NB4 (cell line): ENCODE results near the gene UBXN1.

ENCODE experiments used
- MYC ChIP-seq: IDR thresholded peaks from 2 replicates; pipeline ENCODE4 v1.6.1; 2011; ENCODE audit warnings: low read depth, low read length
- POLR2A ChIP-seq: IDR thresholded peaks from 2 replicates; pipeline ENCODE4 v1.6.1; 2011; ENCODE audit warnings: mild to moderate bottlenecking; ENCODE audit not compliant: insufficient read length; ENCODE audit errors: extremely low read depth
- TF ChIP-seq, protein P1 (sequence below): IDR thresholded peaks from one replicate; pipeline ENCODE4 v1.5.1; 2012; ENCODE audit warnings: low read depth, low read length

DNA sequence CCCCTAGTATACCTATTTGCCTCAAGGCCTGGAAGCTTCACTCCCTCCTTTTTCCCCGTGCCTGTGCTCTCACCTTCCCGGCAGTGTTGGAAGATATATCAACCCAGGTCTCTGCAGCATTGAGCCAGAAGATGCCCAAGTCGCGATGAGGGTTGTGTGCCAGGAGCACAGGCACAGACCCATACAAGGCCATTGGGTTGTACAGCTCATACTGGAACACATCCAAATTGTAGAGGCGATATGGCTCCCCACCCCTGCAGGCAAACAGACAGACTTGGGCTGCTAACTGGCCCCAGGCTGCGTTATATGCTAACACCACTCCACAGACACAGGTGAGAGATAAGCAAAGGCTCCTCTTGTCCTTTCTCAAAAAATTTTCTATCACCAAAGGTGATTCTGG is 46.4 kb downstream of the UBXN1 start:
- TF ChIP-seq, protein P1, sequence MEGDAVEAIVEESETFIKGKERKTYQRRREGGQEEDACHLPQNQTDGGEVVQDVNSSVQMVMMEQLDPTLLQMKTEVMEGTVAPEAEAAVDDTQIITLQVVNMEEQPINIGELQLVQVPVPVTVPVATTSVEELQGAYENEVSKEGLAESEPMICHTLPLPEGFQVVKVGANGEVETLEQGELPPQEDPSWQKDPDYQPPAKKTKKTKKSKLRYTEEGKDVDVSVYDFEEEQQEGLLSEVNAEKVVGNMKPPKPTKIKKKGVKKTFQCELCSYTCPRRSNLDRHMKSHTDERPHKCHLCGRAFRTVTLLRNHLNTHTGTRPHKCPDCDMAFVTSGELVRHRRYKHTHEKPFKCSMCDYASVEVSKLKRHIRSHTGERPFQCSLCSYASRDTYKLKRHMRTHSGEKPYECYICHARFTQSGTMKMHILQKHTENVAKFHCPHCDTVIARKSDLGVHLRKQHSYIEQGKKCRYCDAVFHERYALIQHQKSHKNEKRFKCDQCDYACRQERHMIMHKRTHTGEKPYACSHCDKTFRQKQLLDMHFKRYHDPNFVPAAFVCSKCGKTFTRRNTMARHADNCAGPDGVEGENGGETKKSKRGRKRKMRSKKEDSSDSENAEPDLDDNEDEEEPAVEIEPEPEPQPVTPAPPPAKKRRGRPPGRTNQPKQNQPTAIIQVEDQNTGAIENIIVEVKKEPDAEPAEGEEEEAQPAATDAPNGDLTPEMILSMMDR: no peak
- TF ChIP-seq POLR2A: no peak
- no peak for TF ChIP-seq MYC
